NT2/D1 (cell line): ENCODE measurements around the gene GNAL.
A peak's percentile ranks its signal among the peaks of the same experiment; 100 is the strongest.
"Not testable (repeated sequence)": the region's sequence is repeated elsewhere in the genome, so short reads cannot be mapped to it uniquely, and the experiment has no call there.

Experiments
- DNase-seq: peaks from one replicate; pipeline ENCODE4 v3.0.0-alpha.2; 2011; ENCODE audit warnings: low read depth, low spot score
- H3K27me3 ChIP-seq: 2 replicates; pipeline ENCODE4 v1.6.0; 2011; ENCODE audit warnings: mild to moderate bottlenecking; ENCODE audit not compliant: insufficient read length, insufficient read depth
- H3K36me3 ChIP-seq: 2 replicates; pipeline ENCODE4 v1.6.1; 2011; ENCODE audit warnings: mild to moderate bottlenecking, low read length, mixed read lengths; ENCODE audit not compliant: insufficient read depth, insufficient read length
- H3K4me1 ChIP-seq: 2 replicates; pipeline ENCODE4 v1.5.1; 2011; ENCODE audit not compliant: insufficient read depth, insufficient read length
- H3K4me3 ChIP-seq: 2 replicates; pipeline ENCODE4 v1.5.1; 2011; ENCODE audit warnings: low read depth; ENCODE audit not compliant: insufficient read length
- H3K9ac ChIP-seq: 2 replicates; pipeline ENCODE4 v1.6.0; 2011; ENCODE audit warnings: low read depth; ENCODE audit not compliant: insufficient read length
- H3K9me3 ChIP-seq: 2 replicates; pipeline ENCODE4 v1.5.1; 2011; ENCODE audit warnings: mild to moderate bottlenecking, low read length; ENCODE audit not compliant: insufficient read depth
- SUZ12 ChIP-seq: IDR thresholded peaks from 2 replicates; pipeline ENCODE4 v1.6.1; 2011; ENCODE audit not compliant: insufficient read length, insufficient read depth; ENCODE audit errors: extremely low read depth
- YY1 ChIP-seq: IDR thresholded peaks from 2 replicates; pipeline ENCODE4 v1.6.1; 2011; ENCODE audit not compliant: insufficient read length, insufficient read depth
- ZNF274 ChIP-seq: IDR thresholded peaks from 2 replicates; pipeline ENCODE4 v1.6.1; 2011; ENCODE audit warnings: mild to moderate bottlenecking, low read depth, low read length

GNAL gene

GRCh38 chr18:11688972-11689668 is at the start of gene GNAL:
Gene GNAL (plus strand): TSS chr18:11689264. CDS start chr18:11689564, 300 bp downstream.
- TF ChIP-seq ZNF274 (no peak), SUZ12 (no peak), YY1 (no peak)
- Histone ChIP-seq H3K36me3 (no peaks in the 10 kb centered on the region), H3K4me3 (peak within 1 kb of the TSS; percentile 59), H3K9ac (peak within 1 kb of the TSS; percentile 77), H3K9me3 (no peaks in the 10 kb centered on the region), H3K4me1 (no peaks in the 10 kb centered on the region), H3K27me3 (peaks cover 9% of the 10 kb centered on the region)
- peak; percentile 76 for DNase-seq

- H3K27me3 ChIP-seq, H3K4me3 ChIP-seq, H3K4me1 ChIP-seq, DNase-seq, H3K9ac ChIP-seq, H3K36me3 ChIP-seq: not testable (repeated sequence)
- H3K9me3 ChIP-seq: peaks cover 12% of the 10 kb centered on the region; the same call in 1 of the 2 replicates
Measured at GRCh38 chr18:11647310-11647709, 41.8 kb upstream of the GNAL start.

GRCh38 chr18:11647804-11648203 is 41.3 kb upstream of the GNAL start:
- not testable (repeated sequence) for H3K4me3 ChIP-seq, DNase-seq
- H3K9me3 ChIP-seq: peaks cover 12% of the 10 kb centered on the region; the same call in 1 of the 2 replicates

GRCh38 chr18:11649839-11650238 is 39.2 kb upstream of the GNAL start:
- TF ChIP-seq ZNF274 (no peak), YY1 (no peak), SUZ12 (no peak)
- Histone ChIP-seq H3K4me3 (no peak overlapping the region), H3K4me1 (no peaks in the 10 kb centered on the region), H3K9ac (no peak overlapping the region), H3K36me3 (no peaks in the 10 kb centered on the region), H3K27me3 (peaks cover 12% of the 10 kb centered on the region), H3K9me3 (peaks cover 12% of the 10 kb centered on the region; the same call in 1 of the 2 replicates)
- DNase-seq: no peak

More at GRCh38 chr18:11647804-11648203, 41.3 kb upstream of the GNAL start:
- H3K9ac ChIP-seq, H3K36me3 ChIP-seq, H3K4me1 ChIP-seq, H3K27me3 ChIP-seq: not testable (repeated sequence)

- H3K9ac ChIP-seq: no peak overlapping the region
- no peaks in the 10 kb centered on the region for H3K36me3 ChIP-seq
- H3K27me3 ChIP-seq: peaks cover 16% of the 10 kb centered on the region
- H3K9me3 ChIP-seq: peaks cover 12% of the 10 kb centered on the region; the same call in 1 of the 2 replicates
- TF ChIP-seq YY1: no peak
- TF ChIP-seq SUZ12: no peak
- TF ChIP-seq ZNF274: no peak
- no peak for DNase-seq
- H3K4me1 ChIP-seq: no peaks in the 10 kb centered on the region
- no peak overlapping the region for H3K4me3 ChIP-seq
Measured at GRCh38 chr18:11651899-11652298, 37.2 kb upstream of the GNAL start.

- TF ChIP-seq YY1 (no peak), SUZ12 (no peak), ZNF274 (no peak)
- H3K36me3 ChIP-seq: no peaks in the 10 kb centered on the region
- DNase-seq: no peak
- H3K27me3 ChIP-seq: peaks cover 16% of the 10 kb centered on the region
- H3K9ac ChIP-seq: no peak overlapping the region
- H3K9me3 ChIP-seq: peaks cover 7% of the 10 kb centered on the region; the same call in 1 of the 2 replicates
- H3K4me3 ChIP-seq: no peak overlapping the region
- no peaks in the 10 kb centered on the region for H3K4me1 ChIP-seq
Measured at GRCh38 chr18:11653521-11653920, 35.5 kb upstream of the GNAL start.

GRCh38 chr18:11654736-11655605 is 34.1 kb upstream of the GNAL start:
- H3K9me3 ChIP-seq: no peaks in the 10 kb centered on the region
- TF ChIP-seq YY1: no peak
- no peak for TF ChIP-seq SUZ12
- no peak for TF ChIP-seq ZNF274
- no peaks in the 10 kb centered on the region for H3K36me3 ChIP-seq
- no peaks in the 10 kb centered on the region for H3K4me1 ChIP-seq
- no peak for DNase-seq
- no peak overlapping the region for H3K4me3 ChIP-seq
- no peak overlapping the region for H3K9ac ChIP-seq
- H3K27me3 ChIP-seq: peaks cover 16% of the 10 kb centered on the region
